Measurements from ENCODE around the gene PERM1. TPM values are rescaled to one million over a fixed set of nuclear protein-coding genes. Genes with fewer than 3 reads are reported as not detected.

Gene PERM1
- total and polyA plus RNA-seq, 2 of the 8 experiments (the other 6 are each of a cell fraction or from before 2014, with no cell fraction given), result not detected

GRCh38 chr1:974293-974640, 7.6 kb downstream of the PERM1 start:
- no peak overlapping the region for H4K8ac ChIP-seq (ENCODE audit: extremely low read depth, insufficient read depth, low read length)
- 90% methylated on average over 7 of the region's 11 CpGs; no CpG with 5 or more reads in 1 of the 2 experiments for WGBS, 2 experiments (ENCODE audit: extremely low coverage in 1 of 2, insufficient coverage in 1 of 2, insufficient read length in 1 of 2, insufficient replicate concordance in 2 of 2, low coverage in 1 of 2, low lambda C conversion rate in 2 of 2, missing lambda C conversion rate in 1 of 2)
- no peak overlapping the region for H2AK5ac ChIP-seq (ENCODE audit: low read depth, low read length)
- H2BK20ac ChIP-seq (ENCODE audit: low read length), result no peak overlapping the region
- H2BK120ac ChIP-seq (replicated peaks; ENCODE audit: low read depth, low read length), result no peak overlapping the region
- peaks cover 0 to 32% (median 18%) of the 10 kb centered on the region in 4 experiments; a peak in 5 of 7 replicates for H3K27me3 ChIP-seq (replicated peaks in 1 of 4; ENCODE audit: control insufficient read depth in 3 of 4, extremely low read depth in 1 of 4, insufficient read depth in 3 of 4, low read length in 3 of 4)
- no peak overlapping the region for H3K23ac ChIP-seq (ENCODE audit: insufficient read length)
- no peak overlapping the region for H4K91ac ChIP-seq (replicated peaks; ENCODE audit: insufficient read length, low read length)
- FAIRE-seq (no peak), DNase-seq (ENCODE audit: low read depth in 1 of 2, low spot score in 2 of 2) (no peak)
- H3K79me2 ChIP-seq (ENCODE audit: control insufficient read depth in 1 of 2, insufficient read depth in 2 of 2, low read length in 2 of 2), result peaks cover 0 to 3% of the 10 kb centered on the region in 2 experiments; a peak in 1 of 4 replicates
- H4K20me1 ChIP-seq (replicated peaks in 1 of 2; ENCODE audit: control insufficient read depth in 1 of 2, insufficient read depth in 2 of 2, low read length in 2 of 2), result peaks cover 0 to 11% of the 10 kb centered on the region in 2 experiments
- no peaks in the 10 kb centered on the region for H3K36me3 ChIP-seq (ENCODE audit: control insufficient read depth in 2 of 4, insufficient read depth in 4 of 4, low read length in 3 of 4)
- CTCF ChIA-PET (ENCODE audit: partially characterized antibody), result interaction anchor here (0.9 to 7.0 kb wide), 3 partner anchors 9 to 89 kb away, joined by 3 to 53 read pairs (median 6); partner anchors contain the start of gene PERM1
- no peak overlapping the region for H3K4ac ChIP-seq (replicated peaks; ENCODE audit: insufficient read length, low read depth, low read length)
- H3K27ac ChIP-seq (ENCODE audit: low read depth, low read length), result no peak overlapping the region
- no peak overlapping the region for H4K5ac ChIP-seq (ENCODE audit: insufficient read length, low read depth, low read length)
- no peaks in the 10 kb centered on the region for H3K9me3 ChIP-seq (ENCODE audit: insufficient read depth in 2 of 2, low read depth in 1 of 2, low read length in 1 of 2)
- POLR2A ChIA-PET (ENCODE audit: partially characterized antibody), result no interaction called here
- H2AFZ ChIP-seq (ENCODE audit: low read length), result no peak overlapping the region
- no peak overlapping the region for H3K4me3 ChIP-seq (ENCODE audit: extremely low read depth in 1 of 4, insufficient read depth in 2 of 4, low read depth in 3 of 4, low read length in 4 of 4)
- H2BK15ac ChIP-seq (ENCODE audit: low read length), result no peak overlapping the region
- H3K9ac ChIP-seq (replicated peaks in 1 of 4; ENCODE audit: extremely low read depth in 1 of 4, low read depth in 3 of 4, low read length in 3 of 4), result no peak overlapping the region
- no peak overlapping the region for H3K14ac ChIP-seq (ENCODE audit: insufficient read length)
- H3K18ac ChIP-seq (ENCODE audit: extremely low read depth, low read length), result no peak overlapping the region
- peaks cover 0 to 15% (median 5%) of the 10 kb centered on the region in 4 experiments; a peak in 4 of 7 replicates for H3K4me1 ChIP-seq (replicated peaks in 1 of 4; ENCODE audit: control insufficient read depth in 3 of 4, insufficient read depth in 4 of 4, low read length in 3 of 4)
- H3K79me1 ChIP-seq (ENCODE audit: low read depth, low read length), result no peaks in the 10 kb centered on the region
- no peak overlapping the region for H3K4me2 ChIP-seq (ENCODE audit: insufficient read depth in 1 of 2, low read depth in 2 of 2, low read length in 2 of 2)
- peaks cover 5% of the 10 kb centered on the region; the same call in 1 of the 2 replicates for H3K23me2 ChIP-seq (ENCODE audit: low read depth, low read length)
- H2BK5ac ChIP-seq (ENCODE audit: low read depth, low read length), result no peak overlapping the region
- no peak overlapping the region for H2BK12ac ChIP-seq (ENCODE audit: low read depth, low read length)
- no peak overlapping the region for H3K56ac ChIP-seq (replicated peaks; ENCODE audit: insufficient read length, low read depth, low read length)
- TF ChIP-seq SIN3A (conservative IDR thresholded peaks at IDR 0.05 in 1 of 2, IDR thresholded peaks at IDR 0.05 in 1 of 2; ENCODE audit: low read depth in 1 of 2, low read length in 2 of 2), result no peak
- TF ChIP-seq RNF2 (IDR thresholded peaks at IDR 0.05; ENCODE audit: borderline replicate concordance, low read depth, low read length, missing control alignments, poor library complexity, severe bottlenecking), result no peak
- no peak for TF ChIP-seq POLR2A (IDR thresholded peaks at IDR 0.05; ENCODE audit: control extremely low read depth in 1 of 2, low read depth in 2 of 2, low read length in 2 of 2)
- TF ChIP-seq SAP30 (IDR thresholded peaks at IDR 0.05; ENCODE audit: insufficient read depth, insufficient replicate concordance, low read length), result no peak
- no peak for TF ChIP-seq ATF2 (IDR thresholded peaks at IDR 0.05; ENCODE audit: low read length)
- TF ChIP-seq CBX5 (IDR thresholded peaks at IDR 0.05; ENCODE audit: low read depth, low read length), result no peak
- no peak for TF ChIP-seq HDAC6 (IDR thresholded peaks at IDR 0.05; ENCODE audit: low read depth, low read length)
- TF ChIP-seq, protein P1, sequence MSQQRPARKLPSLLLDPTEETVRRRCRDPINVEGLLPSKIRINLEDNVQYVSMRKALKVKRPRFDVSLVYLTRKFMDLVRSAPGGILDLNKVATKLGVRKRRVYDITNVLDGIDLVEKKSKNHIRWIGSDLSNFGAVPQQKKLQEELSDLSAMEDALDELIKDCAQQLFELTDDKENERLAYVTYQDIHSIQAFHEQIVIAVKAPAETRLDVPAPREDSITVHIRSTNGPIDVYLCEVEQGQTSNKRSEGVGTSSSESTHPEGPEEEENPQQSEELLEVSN (IDR thresholded peaks at IDR 0.05), result no peak
- TF ChIP-seq RFX5 (IDR thresholded peaks at IDR 0.05; ENCODE audit: borderline replicate concordance, low read depth, low read length), result no peak
- TF ChIP-seq ATF3 (IDR thresholded peaks at IDR 0.05; ENCODE audit: insufficient read depth, low read depth, low read length), result no peak
